Keratinocyte (primary cell): ENCODE measurements around the gene AGBL3. TPM values are rescaled to one million over a fixed set of nuclear protein-coding genes. Genes with fewer than 3 reads are reported as not detected.

Experiments used
- DNase-seq: peaks from one replicate; pipeline ENCODE4 v3.0.0-alpha.2; 2011; ENCODE audit warnings: low read depth, missing footprints, low spot score
- FAIRE-seq: peaks from 2 replicates; lab custom pipeline; 2011; peaks lifted over from hg19 to GRCh38; lab: Jason Lieb, UNC
- H2AFZ ChIP-seq: 2 replicates; pipeline ENCODE4 v1.6.0; 2012; ENCODE audit warnings: low read length, control low read depth, inconsistent platforms; ENCODE audit not compliant: control insufficient read depth
- H3K27ac ChIP-seq: 2 replicates; pipeline ENCODE4 v1.5.1; 2011; ENCODE audit warnings: low read length; ENCODE audit not compliant: control insufficient read depth, insufficient read depth
- H3K27me3 ChIP-seq: 3 replicates; pipeline ENCODE4 v1.6.0; 2011; ENCODE audit warnings: low read length; ENCODE audit not compliant: control insufficient read depth, insufficient read depth; ENCODE audit errors: extremely low read depth
- H3K36me3 ChIP-seq, 2 experiments: 2 replicates in 1 of 2; 3 replicates in 1 of 2; pipeline ENCODE4 v1.5.1; 2011; ENCODE audit warnings: low read length in 2 of 2, mild to moderate bottlenecking in 1 of 2; ENCODE audit not compliant: control insufficient read depth in 2 of 2, insufficient read depth in 2 of 2; ENCODE audit errors: extremely low read depth in 1 of 2
- H3K4me1 ChIP-seq: 3 replicates; pipeline ENCODE4 v1.5.1; 2011; ENCODE audit warnings: low read length; ENCODE audit not compliant: control insufficient read depth, insufficient read depth; ENCODE audit errors: extremely low read depth
- H3K4me2 ChIP-seq: 3 replicates; pipeline ENCODE4 v1.6.0; 2011; ENCODE audit warnings: low read depth, low read length; ENCODE audit not compliant: control insufficient read depth, insufficient read depth; ENCODE audit errors: extremely low read depth
- H3K4me3 ChIP-seq, 3 experiments: fragments of 200-600 bp in 1 of 3; sonication (generic) in 1 of 3; 2 replicates in 2 of 3; 3 replicates in 1 of 3; pipeline ENCODE4 v1.5.1; 2011 to 2016; ENCODE audit warnings: low read length in 3 of 3, mild to moderate bottlenecking in 3 of 3, control low read depth in 2 of 3, inconsistent platforms in 1 of 3, low read depth in 1 of 3, mixed read lengths in 1 of 3, mixed run types in 1 of 3, moderate library complexity in 1 of 3; ENCODE audit not compliant: control insufficient read depth in 2 of 3, insufficient read depth in 2 of 3; ENCODE audit errors: extremely low read depth in 1 of 3
- H3K79me2 ChIP-seq: 2 replicates; pipeline ENCODE4 v1.6.0; 2012; ENCODE audit warnings: low read length; ENCODE audit not compliant: control insufficient read depth, insufficient read depth
- H3K9ac ChIP-seq: 3 replicates; pipeline ENCODE4 v1.6.0; 2011; ENCODE audit warnings: low read length; ENCODE audit not compliant: control insufficient read depth, insufficient read depth; ENCODE audit errors: extremely low read depth
- H3K9me1 ChIP-seq: 3 replicates; pipeline ENCODE4 v1.6.0; 2011; ENCODE audit warnings: low read length; ENCODE audit not compliant: control insufficient read depth, insufficient read depth; ENCODE audit errors: extremely low read depth
- H3K9me3 ChIP-seq: 2 replicates; pipeline ENCODE4 v1.5.1; 2012; ENCODE audit warnings: low read depth, low read length; ENCODE audit not compliant: control insufficient read depth
- H4K20me1 ChIP-seq: 3 replicates; pipeline ENCODE4 v1.6.0; 2011; ENCODE audit warnings: low read length; ENCODE audit not compliant: control insufficient read depth, insufficient read depth; ENCODE audit errors: extremely low read depth
- CTCF ChIP-seq, 3 experiments: IDR thresholded peaks in 1 of 3; conservative IDR thresholded peaks in 1 of 3; optimal IDR thresholded peaks in 1 of 3; 2 replicates in 2 of 3; 3 replicates in 1 of 3; pipeline versions ENCODE3 to v1.5.1; 2011; ENCODE audit warnings: low read length in 3 of 3, mild to moderate bottlenecking in 3 of 3, moderate library complexity in 2 of 3, control low read depth in 1 of 3, inconsistent platforms in 1 of 3; ENCODE audit not compliant: insufficient read depth in 2 of 3; ENCODE audit errors: extremely low read depth in 1 of 3
- EZH2 ChIP-seq: IDR thresholded peaks from one replicate; pipeline ENCODE4 v1.6.1; 2012; ENCODE audit warnings: inconsistent platforms, mild to moderate bottlenecking, low read length, moderate library complexity
- dilution Hi-C: fragments of 300-500 bp; cut with MboI; formaldehyde crosslinking; loops from one replicate; pipeline ENCODE4 v1.7.0; 2020; ENCODE audit warnings: low sequenced_read_pairs; ENCODE audit not compliant: extremely low pct_ligation_motif_present
- polyA plus RNA-seq, 5 experiments: library from polyadenylated mRNA; depleted of rRNA in 3 of 5; stranded (reverse) in 3 of 5; stranded (forward) in 1 of 5; unstranded in 1 of 5; fragments of >200 nt; gene quantifications; 1 replicate in 1 of 5; 2 replicates in 3 of 5; 3 replicates in 1 of 5; pipeline versions ENCODE4 v1.2.1 to v1.2.3, GENCODE V29; 2011 to 2012; ENCODE audit warnings: missing spikeins in 2 of 5, low read depth in 1 of 5, low replicate concordance in 1 of 5

AGBL3 gene
- polyA plus RNA-seq, 1 donor (not counting 4 experiments of a cell fraction or from before 2014, with no cell fraction given), result 0.97 TPM

GRCh38 chr7:135109562-135109961, 123.3 kb downstream of the AGBL3 start:
- no peak overlapping the region for H3K4me3 ChIP-seq
- H2AFZ ChIP-seq, result no peak overlapping the region
- no peaks in the 10 kb centered on the region for H3K27me3 ChIP-seq
- no peaks in the 10 kb centered on the region for H3K9me1 ChIP-seq
- no peaks in the 10 kb centered on the region for H3K9me3 ChIP-seq
- FAIRE-seq (no peak), DNase-seq (no peak)
- no peak overlapping the region for H3K9ac ChIP-seq
- dilution Hi-C loops, result no loop called here
- no peaks in the 10 kb centered on the region for H3K36me3 ChIP-seq
- no peaks in the 10 kb centered on the region for H4K20me1 ChIP-seq
- no peaks in the 10 kb centered on the region for H3K4me1 ChIP-seq
- H3K4me2 ChIP-seq, result no peak overlapping the region
- no peak overlapping the region for H3K27ac ChIP-seq
- no peaks in the 10 kb centered on the region for H3K79me2 ChIP-seq
- no peak for TF ChIP-seq EZH2
- TF ChIP-seq CTCF (optimal IDR thresholded peaks at IDR 0.05 in 1 of 3, IDR thresholded peaks at IDR 0.05 in 1 of 3, conservative IDR thresholded peaks at IDR 0.05 in 1 of 3; ENCODE audit: extremely low read depth in 1 of 3, insufficient read depth in 2 of 3, low read length in 3 of 3), result no peak

GRCh38 chr7:135109976-135110375, 123.7 kb downstream of the AGBL3 start:
- Histone ChIP-seq H3K9ac (no peak overlapping the region), H3K4me1 (no peaks in the 10 kb centered on the region), H3K4me3 (no peak overlapping the region), H4K20me1 (no peaks in the 10 kb centered on the region), H3K9me1 (no peaks in the 10 kb centered on the region), H3K79me2 (no peaks in the 10 kb centered on the region), H3K36me3 (no peaks in the 10 kb centered on the region), H3K27me3 (no peaks in the 10 kb centered on the region), H2AFZ (no peak overlapping the region), H3K9me3 (no peaks in the 10 kb centered on the region), H3K27ac (no peak overlapping the region), H3K4me2 (no peak overlapping the region)
- FAIRE-seq (no peak), DNase-seq (no peak)
- no peak for TF ChIP-seq EZH2
- TF ChIP-seq CTCF (optimal IDR thresholded peaks at IDR 0.05 in 1 of 3, IDR thresholded peaks at IDR 0.05 in 1 of 3, conservative IDR thresholded peaks at IDR 0.05 in 1 of 3; ENCODE audit: extremely low read depth in 1 of 3, insufficient read depth in 2 of 3, low read length in 3 of 3), result no peak
- dilution Hi-C loops, result no loop called here
